Breast epithelium (tissue), 4 donors: ENCODE data around the gene FRMD6. TPM values are rescaled to one million over a fixed set of nuclear protein-coding genes. Genes with fewer than 3 reads are reported as not detected.

Experiments
- DNase-seq, 2 donors: peaks; one replicate each; pipeline ENCODE4 v3.0.0-alpha.2; 2019; ENCODE audit warnings: low spot score in 2 of 2
- H3K27ac ChIP-seq, 2 donors: fragments of 200-600 bp; sonication (generic) in 1 of 2; one replicate each; pipeline ENCODE4 v1.5.1; 2016 to 2019; ENCODE audit warnings: mild to moderate bottlenecking in 1 of 2
- H3K27me3 ChIP-seq, 2 donors: fragments of 200-600 bp; sonication (generic) in 1 of 2; one replicate each; pipeline versions ENCODE4 v1.5.1 to v1.6.0; 2017 to 2019; ENCODE audit warnings: control low read depth in 1 of 2, mild to moderate bottlenecking in 1 of 2
- H3K36me3 ChIP-seq: fragments of 200-600 bp; one replicate; pipeline ENCODE4 v1.5.1; 2019
- H3K4me1 ChIP-seq, 2 donors: fragments of 200-600 bp; sonication (generic); one replicate each; pipeline ENCODE4 v1.5.1; 2016 to 2019; ENCODE audit warnings: control low read depth in 1 of 2
- H3K4me3 ChIP-seq, 3 donors: fragments of 200-600 bp; sonication (generic); 1 replicate in 2 of 3; 2 replicates in 1 of 3; pipeline ENCODE4 v1.5.1; 2016 to 2019; ENCODE audit warnings: mild to moderate bottlenecking in 3 of 3, moderate library complexity in 2 of 3
- H3K9me3 ChIP-seq, 2 donors: fragments of 200-600 bp; sonication (generic) in 1 of 2; one replicate each; pipeline ENCODE4 v1.5.1; 2016 to 2019; ENCODE audit warnings: control low read depth in 1 of 2
- CTCF ChIP-seq, 3 donors: fragments of 450-650 bp; IDR thresholded peaks; one replicate each; pipeline ENCODE4 v1.5.1; 2016 to 2017; ENCODE audit warnings: antibody characterized with exemption in 3 of 3, mild to moderate bottlenecking in 3 of 3, moderate library complexity in 3 of 3
- POLR2A ChIP-seq: fragments of 450-650 bp; IDR thresholded peaks from one replicate; pipeline ENCODE4 v1.6.1; 2016; ENCODE audit warnings: antibody characterized with exemption, mild to moderate bottlenecking, moderate library complexity
- POLR2AphosphoS5 ChIP-seq, 3 donors: sonication (generic); formaldehyde crosslinking; IDR thresholded peaks; one replicate each; pipeline ENCODE4 v1.6.1; 2017; ENCODE audit warnings: antibody characterized with exemption in 3 of 3
- intact Hi-C: fragments of 100-400 bp; cut with DNase I; formaldehyde crosslinking; loops from one replicate; pipeline ENCODE4 v1.15.1; 2023; ENCODE audit warnings: low total_unique reads
- total RNA-seq, 3 donors: library from RNA; depleted of rRNA; stranded (reverse); fragments of >200 nt; gene quantifications; one replicate each; pipeline ENCODE4 v1.1.0, GENCODE V29; 2016

Gene FRMD6
- total RNA-seq, 3 donors from 2014 or later, result 14.6 to 111 (median 80.3) TPM

GRCh38 chr14:51661504-51661903, 9.8 kb downstream of the FRMD6 start:
- no peak for DNase-seq
- Histone ChIP-seq H3K4me1 (peaks cover 0 to 8% of the 10 kb centered on the region in 2 donors), H3K9me3 (no peaks in the 10 kb centered on the region), H3K27ac (no peak overlapping the region), H3K27me3 (no peaks in the 10 kb centered on the region), H3K36me3 (no peaks in the 10 kb centered on the region), H3K4me3 (no peak overlapping the region)
- TF ChIP-seq CTCF (IDR thresholded peaks at IDR 0.05), result no peak
- no peak for TF ChIP-seq POLR2AphosphoS5 (IDR thresholded peaks at IDR 0.05)
- TF ChIP-seq POLR2A, result no peak
- intact Hi-C loops, result loop anchor here (5.0 kb wide), 1 partner anchor 574 kb away; no protein-coding TSS in a partner anchor

DNA sequence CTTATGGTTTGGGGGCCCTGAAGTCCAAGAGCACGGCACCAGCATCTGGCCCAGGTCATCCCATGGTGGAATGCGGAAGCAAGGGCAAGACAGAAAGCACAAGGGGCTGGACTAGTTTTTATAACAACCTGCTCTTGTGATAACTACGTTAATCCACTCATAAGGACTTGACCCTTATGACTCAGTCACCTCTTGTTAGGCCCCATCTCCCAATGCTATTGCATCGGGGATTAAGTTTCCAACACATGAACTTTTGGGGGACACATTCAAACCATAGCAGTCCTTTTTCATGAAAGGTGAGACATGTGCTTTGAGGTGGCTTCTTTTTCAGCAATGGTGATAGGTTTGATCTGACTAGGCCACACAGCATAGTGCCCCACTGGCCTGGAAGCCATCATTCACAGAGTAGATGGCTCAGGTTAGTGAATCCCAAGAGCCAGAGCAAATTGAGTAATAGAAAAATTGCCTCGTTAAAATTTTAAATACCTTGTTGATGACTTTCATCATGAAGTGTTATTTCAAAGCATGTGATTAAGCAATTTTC, 12.1 kb downstream of the FRMD6 start:
- no peak for DNase-seq
- no peaks in the 10 kb centered on the region for H3K9me3 ChIP-seq
- H3K27ac ChIP-seq, result peak overlapping the region; percentile 31 to 36
- H3K4me3 ChIP-seq, result no peak overlapping the region
- no peaks in the 10 kb centered on the region for H3K4me1 ChIP-seq
- TF ChIP-seq CTCF (IDR thresholded peaks at IDR 0.05), result no peak
- no peak for TF ChIP-seq POLR2A
- TF ChIP-seq POLR2AphosphoS5 (IDR thresholded peaks at IDR 0.05), result no peak
- no peaks in the 10 kb centered on the region for H3K36me3 ChIP-seq
- H3K27me3 ChIP-seq, result no peaks in the 10 kb centered on the region
- intact Hi-C loops, result loop anchor here (5.0 kb wide), 1 partner anchor 577 kb away; no protein-coding TSS in a partner anchor

DNA sequence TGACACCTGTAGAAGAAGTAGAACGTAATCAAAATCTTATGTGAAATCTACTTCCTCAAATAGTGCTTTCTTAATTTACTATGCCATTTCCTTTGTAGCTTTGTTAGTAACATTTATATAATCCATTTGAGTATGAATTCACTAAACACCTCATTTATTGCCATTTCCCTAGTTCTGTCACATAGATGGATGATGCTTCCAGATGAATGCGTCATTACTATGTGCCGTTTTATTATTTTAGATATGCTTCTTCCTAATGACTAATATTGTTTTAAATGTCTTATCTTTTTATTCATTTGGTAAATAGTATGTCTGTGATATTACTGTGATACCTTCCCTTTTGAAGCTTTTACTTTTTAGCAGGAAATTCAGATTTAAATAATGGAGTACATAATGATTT, 14.4 kb downstream of the FRMD6 start:
- H3K27me3 ChIP-seq, result no peaks in the 10 kb centered on the region
- no peaks in the 10 kb centered on the region for H3K4me1 ChIP-seq
- no peak for DNase-seq
- H3K36me3 ChIP-seq, result no peaks in the 10 kb centered on the region
- H3K4me3 ChIP-seq, result no peak overlapping the region
- TF ChIP-seq POLR2AphosphoS5 (IDR thresholded peaks at IDR 0.05) (no peak), POLR2A (no peak), CTCF (IDR thresholded peaks at IDR 0.05) (no peak)
- intact Hi-C loops, result no loop called here
- peak overlapping the region; percentile 29 to 48 for H3K27ac ChIP-seq
- H3K9me3 ChIP-seq, result no peaks in the 10 kb centered on the region

DNA sequence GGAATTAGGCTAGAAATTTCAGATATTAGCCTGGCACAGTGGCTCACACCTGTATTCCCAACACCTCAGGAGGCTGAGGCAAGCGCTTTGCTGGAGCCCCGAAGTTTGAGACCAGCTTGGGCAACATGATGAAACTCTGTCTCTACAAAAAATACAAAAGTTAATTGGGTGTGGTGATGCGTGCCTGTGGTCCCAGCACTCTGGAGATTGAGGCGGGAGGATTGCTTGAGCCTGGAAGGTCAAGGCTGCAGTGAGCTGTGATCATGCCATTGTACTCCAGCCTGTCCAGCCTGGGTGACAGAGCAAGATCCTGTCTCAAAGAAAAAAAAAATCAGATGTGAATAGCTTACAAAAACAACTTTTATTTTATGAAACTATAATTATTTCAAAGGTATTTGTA, 15.1 kb downstream of the FRMD6 start:
- TF ChIP-seq CTCF (IDR thresholded peaks at IDR 0.05), result no peak
- Histone ChIP-seq H3K9me3 (no peaks in the 10 kb centered on the region), H3K4me1 (no peaks in the 10 kb centered on the region), H3K27me3 (no peaks in the 10 kb centered on the region), H3K4me3 (no peak overlapping the region), H3K36me3 (no peaks in the 10 kb centered on the region), H3K27ac (peak overlapping the region; percentile 30 to 48)
- intact Hi-C loops, result no loop called here
- no peak for DNase-seq

DNA sequence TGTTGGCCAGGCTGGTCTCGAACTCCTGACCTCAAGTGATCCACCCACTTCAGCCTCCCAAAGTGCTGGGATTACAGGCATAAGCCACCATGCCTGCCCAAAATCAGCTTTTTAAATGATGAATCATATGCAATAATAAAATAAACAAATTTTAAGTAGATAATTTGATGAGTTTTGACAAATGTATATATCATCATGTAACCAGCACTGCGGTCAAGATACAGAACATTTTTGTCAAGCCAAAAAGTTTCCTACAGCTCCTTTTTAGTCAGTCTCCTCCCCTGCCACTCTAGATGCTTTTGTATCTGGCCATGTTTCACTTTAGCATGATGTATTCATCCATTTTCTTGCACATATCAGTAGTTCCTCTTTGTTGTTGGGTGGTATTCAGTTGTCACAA, 17.2 kb downstream of the FRMD6 start:
- no peak for TF ChIP-seq POLR2AphosphoS5 (IDR thresholded peaks at IDR 0.05)
- TF ChIP-seq CTCF (IDR thresholded peaks at IDR 0.05), result no peak
- no peak for TF ChIP-seq POLR2A
- intact Hi-C loops, result no loop called here
- H3K27me3 ChIP-seq, result no peaks in the 10 kb centered on the region
- H3K36me3 ChIP-seq, result no peaks in the 10 kb centered on the region
- H3K9me3 ChIP-seq, result no peaks in the 10 kb centered on the region
- no peak for DNase-seq
- H3K27ac ChIP-seq, result no peak overlapping the region
- no peak overlapping the region for H3K4me3 ChIP-seq
- H3K4me1 ChIP-seq, result no peaks in the 10 kb centered on the region
